Muscle of arm (tissue), 12 donors: ENCODE measurements around the gene CRYGN. TPM values are rescaled to one million over a fixed set of nuclear protein-coding genes. Genes with fewer than 3 reads are reported as not detected.

ENCODE experiments used
- DNase-seq: peaks from one replicate; pipeline ENCODE4 v3.0.0-alpha.2; 2013
- polyA plus RNA-seq, 12 donors: library from polyadenylated mRNA; unstranded; fragments of 120-200 nt; gene quantifications; one replicate each; pipeline ENCODE4 v1.2.1, GENCODE V29; 2013; ENCODE audit not compliant: insufficient read length in 12 of 12

Gene CRYGN
- polyA plus RNA-seq, 12 donors = 0.12 to 0.82 (median 0.21) TPM; not detected in 5

GRCh38 chr7:151460474-151460855, 20.5 kb upstream of the CRYGN start:
- DNase-seq = no peak

- DNase-seq = peak; percentile 77
Observed at GRCh38 chr7:151459726-151460473, 20.0 kb upstream of the CRYGN start.

GRCh38 chr7:151457534-151457933, 17.6 kb upstream of the CRYGN start:
- DNase-seq = no peak

- DNase-seq = no peak
Observed at GRCh38 chr7:151456782-151457181, 16.8 kb upstream of the CRYGN start.

GRCh38 chr7:151456276-151456675, 16.3 kb upstream of the CRYGN start:
- DNase-seq = no peak

- DNase-seq = no peak
Observed at GRCh38 chr7:151455690-151456089, 15.7 kb upstream of the CRYGN start.

GRCh38 chr7:151454932-151455530, 15.1 kb upstream of the CRYGN start:
- no peak for DNase-seq

- no peak for DNase-seq
Observed at GRCh38 chr7:151454305-151454704, 14.4 kb upstream of the CRYGN start.

- no peak for DNase-seq
Observed at GRCh38 chr7:151453326-151453791, 13.4 kb upstream of the CRYGN start.

GRCh38 chr7:151452680-151453325, 12.9 kb upstream of the CRYGN start:
- DNase-seq = no peak

- DNase-seq = no peak
Observed at GRCh38 chr7:151451626-151452571, 12.0 kb upstream of the CRYGN start.

GRCh38 chr7:151451156-151451555, 11.2 kb upstream of the CRYGN start:
- no peak for DNase-seq

- DNase-seq = no peak
Observed at GRCh38 chr7:151449990-151450389, 10.0 kb upstream of the CRYGN start.

GRCh38 chr7:151448261-151449252, 8.6 kb upstream of the CRYGN start:
- DNase-seq = peak; percentile 76

GRCh38 chr7:151447901-151448260, 7.9 kb upstream of the CRYGN start:
- no peak for DNase-seq

- no peak for DNase-seq
Observed at GRCh38 chr7:151447312-151447711, 7.4 kb upstream of the CRYGN start.

GRCh38 chr7:151446412-151446811, 6.5 kb upstream of the CRYGN start:
- no peak for DNase-seq

GRCh38 chr7:151444632-151445031, 4.7 kb upstream of the CRYGN start:
- DNase-seq = no peak

- no peak for DNase-seq
Observed at GRCh38 chr7:151442776-151443496, 3.0 kb upstream of the CRYGN start.
